NCI-H82 treated with DMSO at 0.1 percent for 48 hours (cell line): Measurements from ENCODE around the gene POU6F2.
A peak's percentile ranks its signal among the peaks of the same experiment; 100 is the strongest.

Experiments
- DNase-seq: peaks from one replicate; lab custom pipeline; 2025; ENCODE audit not compliant: unreplicated experiment; lab: John Stamatoyannopoulos, UW

POU6F2 gene

DNA sequence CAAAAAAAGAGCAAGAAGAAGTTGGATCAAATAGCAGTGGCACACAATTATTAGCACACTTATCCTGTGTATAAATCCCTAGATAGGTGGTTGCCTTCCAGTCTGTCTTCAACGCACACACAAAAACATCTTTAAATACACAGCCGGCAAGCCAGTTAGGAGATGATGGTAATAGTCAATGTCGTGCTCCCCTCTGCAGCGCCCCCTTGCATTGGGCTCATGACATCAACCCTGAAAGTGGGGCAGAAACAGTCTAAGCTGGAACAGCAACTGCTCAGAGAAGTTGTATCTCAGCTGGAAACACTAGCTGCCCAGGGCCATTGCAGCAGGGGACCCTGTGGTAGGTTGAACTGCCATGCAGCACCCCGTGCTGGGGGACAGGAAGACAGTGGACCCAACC is 409.0 kb downstream of the POU6F2 start:
- no peak for DNase-seq

DNA sequence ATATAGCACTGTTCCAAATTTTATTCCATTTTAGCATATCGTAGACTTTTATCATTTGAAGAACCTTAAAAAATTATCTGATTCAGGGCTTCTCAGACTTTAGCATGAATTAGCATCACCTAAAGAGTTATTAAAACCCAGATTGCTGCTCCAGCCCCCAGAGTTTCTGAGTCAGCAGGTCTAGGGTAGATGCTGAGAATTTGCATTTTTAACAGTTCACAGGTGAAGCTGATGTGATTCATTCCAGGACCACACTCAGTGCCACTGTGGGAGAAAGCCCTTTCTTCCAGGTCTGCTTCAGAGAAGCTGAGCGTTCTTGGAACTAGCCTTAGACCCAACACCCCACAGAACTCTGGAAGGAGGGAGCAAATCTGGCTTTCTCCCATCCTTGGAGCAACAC is 414.4 kb downstream of the POU6F2 start:
- DNase-seq, result no peak

DNA sequence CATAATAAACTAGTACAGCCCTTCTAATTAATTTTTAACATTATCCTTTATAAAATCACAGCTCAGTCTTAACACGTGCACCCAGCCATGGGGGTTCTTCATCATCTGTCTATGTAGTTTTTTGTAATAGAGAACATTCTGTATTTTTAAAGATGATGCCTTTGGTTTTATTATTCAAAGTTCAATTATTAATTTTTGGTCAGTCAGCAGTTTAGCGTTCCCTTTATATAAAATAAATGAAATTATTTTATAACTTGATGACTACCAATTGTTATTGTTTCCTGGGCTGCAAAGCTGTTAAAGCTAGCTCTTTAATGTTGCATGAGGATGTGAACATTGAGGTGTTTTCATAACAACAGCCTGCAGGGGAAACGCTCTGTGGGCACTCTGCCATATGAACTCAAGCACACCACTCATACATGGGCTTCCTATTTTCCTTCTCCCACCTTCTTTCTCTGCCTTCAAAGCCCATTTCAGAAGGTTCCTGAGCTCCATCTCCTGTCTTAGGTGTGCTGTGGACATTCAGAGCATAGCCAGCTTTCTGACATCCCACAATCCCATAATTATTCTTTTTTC is 416.5 kb downstream of the POU6F2 start:
- DNase-seq, result no peak

DNA sequence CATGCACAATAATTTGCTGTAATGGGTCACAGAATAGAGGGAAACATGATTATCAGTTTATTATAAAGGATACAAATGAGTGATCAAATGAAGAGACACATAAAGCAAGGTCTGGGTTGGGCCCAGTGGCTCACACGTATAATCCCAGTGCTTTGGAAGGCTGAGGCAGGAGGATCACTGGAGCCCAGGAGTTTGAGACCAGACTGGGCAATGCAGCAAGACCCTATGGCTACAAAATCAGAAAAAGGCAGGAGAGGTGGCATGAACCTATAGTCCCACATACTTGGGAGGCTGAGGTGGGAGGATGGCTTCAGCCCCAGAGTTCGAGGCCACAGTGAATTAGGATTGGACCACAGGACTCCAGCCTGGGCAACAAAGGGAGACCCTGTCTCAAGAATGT is 421.7 kb downstream of the POU6F2 start:
- DNase-seq, result no peak

DNA sequence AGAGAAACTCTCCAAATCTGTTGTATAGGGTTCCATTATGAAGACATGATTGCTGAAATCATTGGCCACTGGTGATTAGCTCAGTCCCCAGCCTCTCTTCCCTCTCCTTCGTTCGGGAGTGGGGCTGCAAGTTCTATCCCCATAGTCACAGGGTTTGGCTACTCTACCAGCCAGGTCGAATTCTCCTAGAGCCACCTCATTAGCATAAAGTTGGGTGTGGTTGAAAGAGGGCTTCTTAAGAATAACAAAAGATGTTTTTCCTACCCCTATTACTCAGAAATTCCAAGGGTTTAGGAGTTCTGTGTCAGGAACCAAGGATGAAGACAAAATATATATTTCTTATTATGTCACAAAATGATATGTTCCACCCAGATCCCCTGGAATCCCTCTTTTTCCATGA is 422.3 kb downstream of the POU6F2 start:
- DNase-seq, result no peak

DNA sequence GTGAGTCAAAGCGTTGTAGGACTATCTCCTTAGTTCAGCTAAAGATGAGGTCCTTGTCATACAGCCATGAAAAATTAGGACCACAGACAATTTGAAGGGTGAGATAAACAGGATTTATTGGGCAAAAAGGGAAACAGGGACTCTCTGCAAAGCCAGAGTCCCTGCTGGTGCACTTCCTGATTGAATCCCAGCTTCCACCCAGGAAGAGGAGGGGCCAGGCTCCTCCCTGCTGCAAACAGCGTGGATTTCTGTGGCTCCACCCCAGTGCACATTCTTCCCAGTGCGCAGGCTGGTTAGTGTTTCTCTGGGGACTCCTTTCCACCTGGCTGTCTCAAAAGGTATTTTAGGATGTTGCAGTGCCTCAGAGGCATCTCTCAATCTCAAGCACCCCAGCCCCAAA is 423.1 kb downstream of the POU6F2 start:
- DNase-seq, result no peak

DNA sequence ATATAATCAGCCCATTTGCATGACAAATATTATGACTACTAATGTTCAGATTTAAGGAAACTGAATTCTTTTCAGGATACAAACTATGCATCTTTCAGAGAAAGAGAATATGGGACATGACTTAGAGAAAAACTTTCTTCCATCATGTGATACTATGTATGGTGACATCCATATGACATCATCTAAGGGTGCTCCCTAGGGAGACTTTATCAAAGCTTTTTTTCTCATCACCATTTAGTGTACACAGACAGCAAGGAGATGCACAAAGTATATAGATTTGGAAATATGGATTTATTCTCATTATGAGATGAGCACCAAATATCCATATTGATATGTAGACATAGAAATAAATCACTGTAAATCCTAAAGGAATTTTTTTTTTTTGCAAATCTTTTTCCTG is 424.3 kb downstream of the POU6F2 start:
- DNase-seq, result no peak

DNA sequence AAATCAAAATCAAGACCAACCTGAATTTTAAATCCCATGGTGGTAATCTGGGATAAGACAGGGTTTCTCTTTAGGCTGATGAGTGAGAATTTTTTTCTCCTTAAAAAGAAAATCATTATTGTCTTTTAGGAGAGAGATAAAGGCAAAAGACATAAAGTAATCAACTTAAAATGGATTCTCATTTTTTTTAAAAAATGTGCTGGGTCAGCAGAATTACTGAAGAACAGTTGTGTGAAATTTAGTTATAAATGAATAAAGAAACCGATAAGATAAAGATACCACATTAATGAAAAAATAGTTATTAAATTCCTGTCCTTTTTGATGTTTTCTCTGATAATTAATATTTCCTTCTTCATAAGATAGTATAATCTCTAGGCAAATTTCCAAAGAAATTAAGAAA is 427.2 kb downstream of the POU6F2 start:
- no peak for DNase-seq

DNA sequence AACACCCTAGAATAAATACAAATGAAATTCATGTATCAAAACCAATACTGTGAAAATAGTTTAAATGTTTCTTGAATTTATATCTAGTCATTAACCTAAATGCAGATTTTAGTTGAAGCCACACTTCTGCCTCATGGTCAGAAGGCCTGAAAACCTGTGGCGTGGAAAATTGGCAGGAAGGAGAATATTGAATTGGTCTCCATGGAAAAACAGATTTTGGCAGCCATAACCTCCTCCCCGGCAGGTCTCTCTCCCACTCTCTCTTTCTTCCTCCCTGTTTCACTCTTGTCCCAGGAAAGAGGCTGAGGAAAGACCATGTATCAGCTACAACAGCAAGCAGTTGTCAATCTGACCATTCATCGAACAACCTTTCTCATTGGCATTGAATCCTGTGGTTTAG is 427.9 kb downstream of the POU6F2 start:
- no peak for DNase-seq

DNA sequence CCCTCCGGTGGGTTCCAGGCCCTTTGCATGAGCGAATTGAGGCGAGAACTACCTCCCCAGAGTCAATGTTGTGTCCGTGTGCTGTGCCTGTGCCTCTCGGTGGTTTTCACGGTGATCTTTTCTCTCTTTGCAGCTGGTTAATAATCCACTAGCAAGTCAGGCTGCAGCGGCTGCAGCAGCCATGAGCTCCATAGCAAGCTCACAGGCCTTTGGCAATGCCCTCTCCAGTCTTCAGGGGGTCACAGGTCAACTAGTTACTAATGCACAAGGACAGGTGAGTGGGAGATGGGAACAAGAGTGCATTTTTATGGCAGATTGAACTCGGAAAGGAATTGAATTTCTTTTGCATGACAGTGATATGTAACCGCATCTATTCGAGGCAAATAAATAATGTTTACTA is 428.8 kb downstream of the POU6F2 start:
- DNase-seq, result no peak

DNA sequence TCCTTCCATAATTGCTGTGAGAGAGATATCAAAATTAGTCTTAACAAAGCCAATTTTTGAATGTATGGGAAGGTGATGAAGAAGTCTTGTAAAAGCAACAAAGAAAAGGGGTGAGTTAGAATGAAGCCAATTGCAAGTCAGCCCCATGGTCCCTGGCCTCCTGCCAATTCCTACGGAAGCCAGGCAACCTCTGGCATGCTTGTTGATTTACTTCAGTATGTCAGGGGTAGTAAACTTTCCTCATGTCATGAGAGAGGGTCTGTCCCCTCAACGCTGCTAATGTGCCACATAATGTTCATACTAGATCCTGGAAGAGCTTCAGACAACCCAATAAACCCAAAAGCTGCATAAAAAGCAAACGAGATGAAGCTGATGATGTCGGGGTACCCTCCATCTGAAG is 429.4 kb downstream of the POU6F2 start:
- DNase-seq, result no peak

DNA sequence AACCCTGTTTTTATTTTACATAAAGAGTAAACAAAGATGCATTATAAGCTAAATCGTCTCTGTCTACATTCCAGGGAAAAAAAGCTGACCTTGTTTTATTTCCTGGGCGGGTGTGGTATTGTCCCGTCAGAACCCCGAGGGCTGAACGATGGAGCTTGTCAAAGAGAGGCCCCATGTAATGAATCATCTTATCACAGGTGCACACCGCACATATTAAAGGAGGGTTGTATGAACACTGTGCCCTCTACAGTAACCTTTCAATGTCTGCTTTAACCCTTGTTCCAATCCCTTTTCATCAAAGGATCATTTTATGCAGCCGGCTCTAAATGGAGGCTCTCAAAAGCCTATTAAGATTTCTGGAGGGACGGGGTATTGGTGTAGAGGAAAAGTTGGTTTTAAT is 430.0 kb downstream of the POU6F2 start:
- DNase-seq, result no peak

DNA sequence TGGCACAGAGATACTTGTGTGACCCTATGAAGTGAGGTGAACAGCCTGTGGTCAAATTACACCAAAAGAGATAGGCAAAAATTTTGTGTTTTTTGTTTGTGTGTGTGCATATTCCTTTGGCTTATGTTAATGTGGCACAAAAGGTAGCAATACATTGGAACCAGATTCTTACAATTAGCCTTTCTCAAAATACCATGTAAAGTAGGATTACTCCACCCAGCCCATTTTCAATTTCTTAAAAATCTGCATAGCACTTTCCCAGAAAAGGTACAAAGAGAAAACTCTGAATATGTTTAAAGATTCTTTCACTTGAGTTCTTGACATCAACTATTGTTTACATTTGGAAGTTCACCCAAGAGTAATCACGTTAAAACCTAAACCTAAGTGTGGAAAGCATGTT is 431.2 kb downstream of the POU6F2 start:
- no peak for DNase-seq

DNA sequence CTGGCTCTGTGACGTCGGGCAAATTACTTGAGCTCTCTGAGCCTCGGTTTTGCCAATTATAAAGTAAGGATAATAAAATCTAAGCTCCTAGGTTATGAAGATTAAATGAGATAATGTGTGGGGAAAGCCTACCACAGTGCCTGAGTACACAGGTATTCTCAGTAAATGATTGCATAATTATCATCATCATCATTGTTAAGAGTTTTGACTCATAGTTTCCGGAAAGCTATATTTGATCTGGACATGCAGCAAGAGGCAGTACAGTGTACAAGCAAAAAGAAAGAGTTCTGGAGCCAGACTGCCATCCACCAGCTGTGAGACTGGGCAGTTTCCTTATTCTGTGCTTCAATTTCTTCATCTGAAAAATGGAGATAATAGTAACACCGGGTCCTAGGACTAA is 432.9 kb downstream of the POU6F2 start:
- no peak for DNase-seq

DNA sequence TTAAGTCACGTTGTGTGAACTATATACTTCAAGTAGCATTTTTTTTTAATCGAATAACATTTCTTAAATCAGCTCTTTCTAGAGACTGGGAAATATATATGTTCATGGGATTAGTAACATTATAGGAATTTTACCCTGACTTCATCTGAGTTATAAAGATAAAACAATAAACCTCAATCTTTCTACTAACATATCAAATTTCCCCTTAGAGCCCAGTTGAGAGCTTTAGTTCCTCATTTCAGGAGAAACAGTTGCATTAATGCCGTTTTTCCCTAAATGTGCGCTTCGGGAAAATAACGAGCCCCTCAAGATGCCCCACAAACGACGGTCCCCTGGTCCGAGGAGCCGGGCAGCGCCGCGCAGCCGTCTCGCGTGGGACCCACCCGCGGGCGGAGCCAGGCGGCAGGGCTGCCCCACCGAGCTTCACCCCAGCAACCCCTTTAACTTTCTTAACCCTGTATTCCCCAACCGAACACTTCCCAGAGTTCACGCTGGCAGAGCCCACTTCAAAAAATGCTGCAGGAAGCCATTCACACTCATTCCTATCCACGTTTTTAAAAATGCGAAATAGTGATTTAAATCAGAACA is 436.0 kb downstream of the POU6F2 start:
- DNase-seq, result no peak

DNA sequence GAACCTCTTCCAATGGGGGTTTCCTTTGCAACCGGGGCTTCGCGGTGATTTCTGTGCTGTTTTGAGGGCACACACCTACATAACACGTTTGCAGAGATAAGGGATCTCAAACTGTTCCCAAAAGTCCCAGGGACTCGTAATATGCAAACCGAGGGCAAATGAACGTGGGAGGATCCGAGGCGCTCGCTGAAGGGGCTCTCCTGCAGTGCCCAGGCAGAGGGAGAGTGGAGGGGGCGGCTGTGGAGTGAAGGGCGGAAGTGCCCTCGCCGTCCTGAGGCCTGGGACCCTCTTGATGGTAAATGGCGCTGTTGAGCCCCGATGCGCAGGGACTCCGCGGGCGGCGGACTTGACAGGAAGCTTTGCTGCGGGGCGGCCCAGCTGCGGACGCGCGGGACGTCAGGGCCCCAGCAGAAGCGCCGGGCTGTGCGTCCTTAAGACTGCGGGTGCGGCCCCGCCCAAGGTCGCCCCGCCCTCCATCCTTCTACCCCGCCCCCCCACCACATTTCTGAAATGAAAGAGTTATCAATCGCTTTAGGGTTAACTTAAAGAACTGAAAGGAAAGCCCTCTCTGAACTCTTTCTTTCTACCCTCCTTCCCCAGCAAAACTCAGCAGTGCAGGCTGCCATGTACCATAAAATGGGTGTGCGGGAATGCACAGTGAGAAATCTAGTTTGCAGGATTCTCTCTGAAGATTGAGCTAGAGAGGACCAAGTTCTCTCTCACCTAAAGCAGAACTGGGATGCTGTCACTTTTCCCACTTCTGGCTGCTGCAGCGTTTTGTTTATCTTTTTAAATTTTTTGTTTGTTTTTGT is 436.7 kb downstream of the POU6F2 start:
- DNase-seq, result peak; percentile 26

DNA sequence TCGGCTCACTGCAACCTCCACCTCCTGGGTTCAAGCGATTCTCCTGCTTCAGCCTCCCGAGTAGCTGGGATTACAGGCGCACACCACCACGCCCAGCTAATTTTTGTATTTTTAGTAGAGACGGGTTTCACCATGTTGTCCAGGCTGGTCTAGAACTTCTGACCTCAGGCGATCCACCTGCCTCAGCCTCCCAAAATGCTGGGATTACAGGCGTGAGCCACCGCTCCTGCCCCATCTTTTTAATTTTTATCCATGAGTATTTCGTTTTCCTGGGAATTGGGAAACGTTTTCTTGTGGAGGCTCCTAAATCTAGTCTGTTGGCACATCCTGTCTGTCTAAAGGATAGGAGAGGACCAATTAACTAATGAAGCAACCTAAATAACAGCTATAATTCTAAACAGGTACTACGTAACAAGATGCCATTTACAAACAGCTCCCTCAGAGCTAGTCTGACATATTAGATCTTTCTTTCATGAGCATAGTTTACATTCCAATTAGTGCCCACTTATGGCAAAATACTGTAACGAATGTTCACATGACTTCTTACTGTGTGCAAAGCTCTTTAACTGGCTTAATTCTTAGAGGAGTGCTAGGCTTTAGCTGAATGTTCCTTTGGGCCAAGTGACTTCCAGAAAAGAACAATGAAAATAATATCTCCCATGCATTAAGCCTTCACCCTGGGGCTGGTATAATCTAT is 437.5 kb downstream of the POU6F2 start:
- DNase-seq, result peak; percentile 39

DNA sequence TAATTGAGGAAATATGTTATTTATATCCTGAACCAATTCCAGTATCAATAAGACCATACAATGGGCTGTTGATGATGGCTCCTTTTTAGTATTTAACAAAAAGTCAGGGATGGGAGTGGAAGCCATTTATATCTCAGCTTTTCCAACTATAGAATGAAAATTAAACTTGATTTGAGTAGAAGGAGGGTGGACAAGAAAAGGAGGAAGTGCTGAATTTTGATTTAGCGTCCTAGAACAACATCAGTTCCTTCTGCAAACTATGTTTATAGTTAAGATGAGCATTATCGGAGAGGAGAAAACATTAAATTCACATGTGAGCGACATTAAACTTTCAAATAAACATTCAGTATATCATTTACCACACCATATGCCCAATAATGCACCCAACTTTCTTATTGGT is 439.2 kb downstream of the POU6F2 start:
- DNase-seq, result no peak

DNA sequence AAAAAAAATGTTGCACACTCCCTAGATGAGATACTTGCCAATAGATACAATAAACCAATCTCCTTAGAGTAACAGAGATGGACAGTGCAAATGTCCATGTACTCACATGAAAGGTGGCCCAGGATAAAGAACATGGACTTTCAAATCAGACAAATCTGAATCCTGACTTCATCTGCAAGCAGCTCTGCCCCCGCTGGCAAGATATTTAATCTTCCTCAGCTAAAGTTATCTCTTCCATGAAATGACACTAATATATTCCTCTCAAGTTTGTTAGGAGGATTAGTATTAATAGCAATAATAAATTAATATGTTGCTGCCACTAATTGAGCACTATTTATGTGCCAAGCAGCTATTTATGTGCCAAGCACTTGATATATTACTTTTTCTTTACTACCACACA is 439.9 kb downstream of the POU6F2 start:
- DNase-seq, result no peak

DNA sequence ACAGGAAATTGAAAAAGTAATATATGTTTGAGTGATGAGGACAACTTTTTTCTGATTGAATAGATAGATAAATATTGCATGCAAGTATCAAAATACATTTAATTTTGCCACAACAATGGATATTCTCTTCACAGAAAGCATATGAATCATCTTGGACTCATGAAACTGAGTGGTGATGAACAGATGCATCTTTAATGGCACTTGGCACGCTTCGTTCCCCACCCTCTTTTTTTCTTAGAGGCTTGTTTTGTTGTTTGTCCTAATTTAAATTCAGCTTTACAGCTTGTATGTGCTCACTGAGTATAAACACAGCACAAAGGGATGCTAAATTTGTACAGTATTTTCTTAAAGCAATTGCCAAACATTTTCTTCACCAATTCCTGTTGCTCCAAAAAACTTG is 443.5 kb downstream of the POU6F2 start:
- DNase-seq, result peak; percentile 53

DNA sequence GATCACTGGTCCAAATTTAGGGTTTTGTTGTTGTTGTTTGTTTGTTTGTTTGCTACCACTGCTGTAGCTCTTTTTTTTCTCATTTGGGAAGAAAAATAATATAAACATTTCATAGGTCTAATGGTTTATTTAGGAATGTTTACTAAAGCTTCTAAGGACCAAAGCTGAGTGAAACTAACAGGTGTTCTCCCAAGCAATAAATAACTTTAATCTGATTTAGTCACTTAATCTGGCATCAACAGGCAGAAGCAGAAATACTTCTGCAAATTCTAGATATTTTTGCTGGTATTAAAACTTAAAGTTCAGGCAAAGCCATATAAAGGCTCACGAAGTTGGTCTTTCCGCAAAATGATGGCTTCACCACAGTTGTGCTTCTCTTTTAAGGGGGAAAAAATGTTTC is 444.0 kb downstream of the POU6F2 start:
- DNase-seq, result peak; percentile 70

DNA sequence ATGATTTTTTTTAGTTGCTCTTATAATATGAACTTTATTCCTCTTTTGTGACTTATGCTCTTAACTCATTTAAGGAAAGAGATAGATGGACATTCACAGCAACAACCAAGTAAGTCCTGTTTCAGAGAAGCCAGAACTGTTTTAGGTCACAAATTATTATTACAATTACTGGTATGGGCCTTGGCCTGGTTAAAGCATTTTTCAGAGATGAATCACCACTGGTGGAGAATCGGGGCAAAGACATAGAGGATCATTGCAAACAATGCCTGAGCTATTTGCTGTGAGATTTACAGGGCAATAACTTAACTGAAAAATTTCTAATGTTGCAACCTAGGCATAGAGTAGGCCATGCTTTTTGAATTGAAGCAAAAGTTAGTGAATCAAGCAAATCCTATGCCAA is 450.5 kb downstream of the POU6F2 start:
- no peak for DNase-seq
